ENCODE measurements around the gene NUBP1. TPM values are rescaled to one million over a fixed set of nuclear protein-coding genes. Genes with fewer than 3 reads are reported as not detected.
A peak's percentile ranks its signal among the peaks of the same experiment; 100 is the strongest.

Gene NUBP1
- total and polyA plus RNA-seq, 8 donors: 25.0 to 35.6 (median 28.8) TPM

- peaks cover 0 to 1% of the 10 kb centered on the region in 2 donors for H3K4me1 ChIP-seq
- no peaks in the 10 kb centered on the region for H3K9me3 ChIP-seq
- H3K27ac ChIP-seq: no peak overlapping the region
- no peak for TF ChIP-seq CTCF (IDR thresholded peaks at IDR 0.05)
- no peak overlapping the region for H3K4me3 ChIP-seq
- H3K36me3 ChIP-seq: no peaks in the 10 kb centered on the region
- intact Hi-C loops (cut with DNase I): no loop called here
- ATAC-seq: no peak
- no peaks in the 10 kb centered on the region for H3K27me3 ChIP-seq
- no peak for DNase-seq
These were observed 11.9 kb upstream of the NUBP1 start for GRCh38 chr16:10731790-10732189.

GRCh38 chr16:10737068-10737625 is 6.5 kb upstream of the NUBP1 start:
- TF ChIP-seq CTCF (IDR thresholded peaks at IDR 0.05): peak; percentile 90 to 91
- peak; percentile 92 for ATAC-seq
- intact Hi-C loops (cut with DNase I): loop anchor here in 1 of 2 donors (5.0 kb wide), 1 partner anchor 215 kb away; no protein-coding TSS in a partner anchor

GRCh38 chr16:10738231-10739077 is 5.2 kb upstream of the NUBP1 start:
- Histone ChIP-seq H3K27me3 (no peaks in the 10 kb centered on the region), H3K27ac (peak overlapping the region; percentile 51 to 63), H3K9me3 (no peaks in the 10 kb centered on the region), H3K4me3 (no peak overlapping the region), H3K36me3 (no peaks in the 10 kb centered on the region), H3K4me1 (peaks cover 14 to 32% of the 10 kb centered on the region in 2 donors)
- DNase-seq (peak in 1 of 4 donors; percentile 71), ATAC-seq (peak; percentile 43)
- intact Hi-C loops (cut with DNase I): loop anchor here in 1 of 2 donors (5.0 kb wide), 1 partner anchor 216 kb away; no protein-coding TSS in a partner anchor
- TF ChIP-seq CTCF (IDR thresholded peaks at IDR 0.05): no peak

More at GRCh38 chr16:10737068-10737625, 6.5 kb upstream of the NUBP1 start:
- Histone ChIP-seq H3K4me3 (peak overlapping the region in 1 of 2 donors; percentile 2), H3K36me3 (no peaks in the 10 kb centered on the region), H3K9me3 (no peaks in the 10 kb centered on the region), H3K4me1 (peaks cover 14 to 25% of the 10 kb centered on the region in 2 donors), H3K27ac (peak overlapping the region in 1 of 2 donors; percentile 21), H3K27me3 (no peaks in the 10 kb centered on the region)
- peak in 2 of 4 donors; percentile 64 to 82 for DNase-seq

- no peak for TF ChIP-seq CTCF (IDR thresholded peaks at IDR 0.05)
- Histone ChIP-seq H3K4me3 (no peak overlapping the region), H3K27ac (no peak overlapping the region), H3K36me3 (no peaks in the 10 kb centered on the region), H3K27me3 (no peaks in the 10 kb centered on the region), H3K4me1 (peaks cover 23 to 43% of the 10 kb centered on the region in 2 donors), H3K9me3 (no peaks in the 10 kb centered on the region)
- intact Hi-C loops (cut with DNase I): loop anchor here in 1 of 2 donors (5.0 kb wide), 1 partner anchor 218 kb away; no protein-coding TSS in a partner anchor
- DNase-seq (no peak), ATAC-seq (no peak)
These were observed 3.4 kb upstream of the NUBP1 start for GRCh38 chr16:10740000-10740844.

Data from left lung (tissue), 10 donors.